Medulla oblongata (tissue), 1 donor: ENCODE results near the gene MYH15.
"Not testable (repeated sequence)": the region's sequence is repeated elsewhere in the genome, so short reads cannot be mapped to it uniquely, and the experiment has no call there.

Source experiments
- DNase-seq: peaks from one replicate; pipeline ENCODE4 v3.0.0-alpha.2; 2015; ENCODE audit errors: extremely low spot score

The MYH15 gene

DNA sequence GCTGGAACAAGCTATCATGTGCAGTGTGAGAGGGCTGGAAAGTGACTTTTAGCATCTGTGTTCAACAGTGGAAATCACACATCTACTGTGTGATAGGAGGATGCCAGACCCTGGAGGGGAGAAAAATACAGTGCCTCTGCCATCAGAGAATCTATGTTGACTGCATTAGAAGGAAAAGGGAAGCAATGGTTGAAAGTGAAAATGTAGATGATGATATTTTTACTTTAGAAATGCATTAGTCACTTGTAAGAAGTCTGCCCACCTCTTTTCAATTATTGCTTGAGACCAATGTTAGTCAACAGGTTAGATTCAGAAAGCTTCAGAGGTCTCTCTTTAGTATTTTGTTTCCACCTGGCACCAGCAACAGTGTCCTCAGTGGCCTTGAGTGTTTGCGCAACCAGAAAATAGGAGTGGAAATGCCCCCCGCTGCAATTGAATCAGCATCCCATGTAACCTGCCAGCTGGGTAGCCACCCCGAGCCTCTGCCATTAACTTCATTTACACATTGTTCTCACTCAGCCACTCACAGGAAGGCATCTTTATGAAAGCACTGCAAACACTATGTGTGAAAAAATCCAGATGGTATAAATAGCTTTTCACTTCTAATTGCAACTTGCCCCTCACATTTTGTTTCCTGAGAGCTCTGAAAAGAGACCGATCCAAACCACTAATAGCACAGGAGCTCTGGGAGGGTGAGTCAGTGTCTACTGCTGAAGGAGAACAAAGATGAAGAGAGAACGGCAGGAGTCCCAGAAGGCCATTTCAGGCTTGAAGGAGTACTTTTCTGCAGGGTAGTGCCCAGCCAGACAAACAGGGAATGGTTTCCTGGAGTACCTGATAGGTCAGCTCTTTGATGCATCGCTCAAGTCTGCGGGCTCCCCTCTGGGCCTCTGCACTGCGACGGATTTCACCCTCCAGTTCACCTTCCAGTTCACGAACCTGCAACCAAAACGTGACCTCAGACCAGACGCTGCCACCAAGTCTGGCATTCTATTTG, 122.0 kb downstream of the MYH15 start:
- DNase-seq, result peak; percentile 45

DNA sequence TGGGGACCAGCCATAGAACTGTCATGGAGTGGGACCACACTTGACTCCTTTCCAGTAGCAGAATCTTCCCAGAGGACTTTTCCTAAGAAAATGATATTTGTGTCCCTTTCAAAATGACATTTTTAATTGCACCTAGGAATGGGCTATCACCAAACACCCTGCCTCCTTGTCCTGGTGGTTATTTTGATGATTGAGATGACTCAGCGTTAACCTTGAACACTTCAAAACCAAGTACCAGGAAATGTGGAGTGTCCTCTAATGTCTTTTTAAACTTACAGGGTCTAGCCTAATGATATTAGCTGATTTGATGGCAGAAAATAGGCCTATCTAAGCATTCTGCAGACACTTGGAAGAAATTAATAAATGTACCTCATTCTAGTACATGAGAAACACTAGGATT, 123.3 kb downstream of the MYH15 start:
- no peak for DNase-seq

DNA sequence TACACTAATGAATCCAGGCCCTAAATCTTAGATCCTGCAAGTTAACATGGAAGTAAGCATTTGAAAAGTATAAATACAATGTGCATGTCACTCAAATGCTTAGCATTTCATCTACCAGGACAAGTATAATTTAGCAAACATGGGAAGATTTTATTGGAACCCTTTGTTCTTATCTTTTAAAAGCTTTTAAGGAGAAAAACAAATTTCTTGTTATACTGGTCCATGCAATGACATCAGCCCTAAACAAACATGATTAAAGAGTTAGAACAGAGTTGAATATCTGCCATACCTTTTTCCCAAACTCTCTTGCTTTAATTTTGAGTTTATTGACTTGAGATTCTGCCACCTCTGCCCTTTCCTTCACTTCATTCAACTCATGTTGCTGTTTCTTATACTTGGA, 127.1 kb downstream of the MYH15 start:
- DNase-seq, result no peak

DNA sequence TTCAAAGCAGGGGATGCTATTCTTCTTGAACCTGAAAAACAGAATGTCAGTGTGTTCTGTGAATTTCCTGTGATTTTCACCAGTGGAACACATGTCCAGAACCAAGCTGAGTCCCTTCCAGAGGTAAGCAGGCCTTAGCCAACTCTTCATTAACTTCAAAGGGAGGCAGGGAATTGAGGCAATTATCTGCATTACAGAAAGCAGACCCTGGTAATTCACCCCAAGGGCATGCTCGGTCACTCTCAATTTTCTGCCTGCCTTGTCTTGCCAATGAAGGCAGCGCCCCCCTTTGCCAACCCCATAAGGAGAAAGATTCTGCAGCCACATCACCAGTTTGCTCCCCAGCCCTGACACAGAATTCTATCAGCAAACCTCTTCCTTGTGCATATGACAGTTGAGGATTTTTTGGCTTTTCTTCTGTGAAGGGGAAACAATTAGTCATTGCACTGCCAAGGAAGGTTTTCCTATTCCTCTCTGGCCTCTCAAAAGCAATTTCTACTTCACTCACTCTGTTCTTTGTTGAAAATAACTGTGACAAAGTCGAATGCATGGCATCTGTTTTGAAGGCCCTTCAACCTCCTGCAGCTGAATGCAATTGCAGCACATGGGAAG, 128.8 kb downstream of the MYH15 start:
- DNase-seq, result no peak

DNA sequence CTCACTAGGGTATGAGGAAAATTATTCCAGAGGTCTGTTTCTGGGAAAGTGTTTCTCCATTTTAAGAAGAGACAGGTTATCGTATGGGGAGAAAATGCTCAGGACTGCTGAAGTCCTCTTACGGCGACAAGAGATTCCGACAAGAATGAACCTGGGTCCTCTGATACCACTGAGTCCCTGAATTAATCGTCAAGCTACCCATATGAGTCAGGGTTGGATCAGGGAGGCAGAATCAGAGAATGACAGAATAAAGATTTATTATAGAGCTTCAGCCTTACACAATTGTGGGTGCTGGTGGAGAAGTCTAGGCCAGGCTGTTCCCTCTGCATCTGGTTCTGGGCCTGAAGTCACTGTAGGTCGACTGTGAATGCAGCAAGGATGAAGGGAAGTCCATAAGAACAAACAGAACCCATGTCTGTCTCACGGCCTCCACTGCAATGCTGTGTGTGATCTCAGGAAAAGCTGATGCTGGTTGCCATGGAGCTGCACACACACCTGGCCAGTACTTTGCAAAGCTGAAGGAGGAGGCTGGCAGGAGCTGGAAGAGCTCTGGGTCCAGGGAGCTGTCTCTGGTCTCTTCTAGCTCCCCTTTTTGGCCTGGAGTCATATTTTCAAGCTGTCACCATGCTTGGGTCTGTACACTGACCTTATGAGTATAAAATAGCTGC, 130.1 kb downstream of the MYH15 start:
- DNase-seq, result no peak

DNA sequence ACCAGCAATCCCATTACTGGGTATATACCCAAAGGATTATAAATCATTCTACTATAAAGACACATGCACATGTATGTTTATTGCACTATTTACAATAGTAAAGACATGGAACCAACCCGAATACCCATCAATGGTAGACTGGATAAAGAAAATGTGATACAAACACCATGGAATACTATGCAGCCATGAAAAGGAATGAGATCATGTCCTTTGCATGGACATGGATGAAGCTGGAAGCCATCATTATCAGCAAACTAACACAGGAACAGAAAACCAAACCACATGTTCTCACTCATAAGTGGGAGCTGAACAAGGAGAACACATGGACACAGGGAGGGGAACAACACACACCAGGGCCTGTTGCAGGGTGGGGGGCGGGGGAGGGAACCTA, 131.4 kb downstream of the MYH15 start:
- not testable (repeated sequence) for DNase-seq

DNA sequence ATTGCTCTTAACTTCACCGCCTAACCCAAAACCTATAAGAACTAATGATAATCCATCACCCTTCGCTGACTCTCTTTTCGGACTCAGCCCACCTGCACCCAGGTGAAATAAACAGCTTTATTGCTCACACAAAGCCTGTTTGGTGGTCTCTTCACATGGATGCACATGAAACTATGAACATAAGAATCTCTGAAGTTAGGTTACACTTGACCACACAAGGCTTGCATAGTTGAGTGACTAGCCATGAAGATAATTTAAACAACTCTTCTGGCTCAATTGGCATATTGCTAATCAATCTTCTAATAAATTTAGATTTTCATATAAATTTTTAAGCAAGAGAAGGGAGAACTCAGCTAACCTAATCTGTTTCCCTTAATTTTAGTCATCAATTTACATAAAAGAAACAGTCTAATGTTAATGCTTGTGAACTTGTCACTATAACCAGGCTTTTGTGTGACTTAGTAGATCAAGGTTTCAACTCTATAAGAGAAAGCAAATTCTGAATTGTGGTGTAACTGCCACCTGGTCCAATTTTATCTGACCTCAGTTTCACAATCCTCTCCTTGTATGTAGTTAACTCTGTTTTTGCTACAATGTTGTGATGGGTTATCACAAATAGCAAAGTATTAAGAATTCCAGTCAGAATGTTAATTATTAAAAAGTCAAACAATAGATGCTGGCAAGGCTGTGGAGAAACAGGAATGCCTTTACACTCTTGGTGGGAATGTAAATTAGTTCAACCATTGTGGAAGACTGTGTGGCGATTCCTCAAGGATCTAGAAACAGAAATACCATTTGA, 132.0 kb downstream of the MYH15 start:
- no peak for DNase-seq

DNA sequence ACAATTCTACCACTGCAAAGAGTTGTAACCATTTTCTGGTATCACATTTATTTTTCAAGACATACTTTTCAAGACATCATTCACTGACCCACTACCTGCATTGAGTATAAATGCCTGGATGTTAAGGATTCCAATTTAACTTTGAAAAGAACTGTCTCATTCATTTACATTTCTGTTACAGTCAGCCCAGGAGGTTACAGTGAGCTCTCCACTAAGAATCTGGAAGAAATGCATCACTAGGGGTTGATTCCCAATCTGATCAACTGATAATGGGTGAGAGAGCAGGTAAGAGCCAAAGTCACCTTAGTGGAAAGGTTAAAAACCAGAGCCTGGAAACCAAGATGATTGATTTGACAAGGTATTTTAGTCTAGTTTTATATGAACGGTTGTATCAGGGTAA, 133.0 kb downstream of the MYH15 start:
- DNase-seq, result no peak

DNA sequence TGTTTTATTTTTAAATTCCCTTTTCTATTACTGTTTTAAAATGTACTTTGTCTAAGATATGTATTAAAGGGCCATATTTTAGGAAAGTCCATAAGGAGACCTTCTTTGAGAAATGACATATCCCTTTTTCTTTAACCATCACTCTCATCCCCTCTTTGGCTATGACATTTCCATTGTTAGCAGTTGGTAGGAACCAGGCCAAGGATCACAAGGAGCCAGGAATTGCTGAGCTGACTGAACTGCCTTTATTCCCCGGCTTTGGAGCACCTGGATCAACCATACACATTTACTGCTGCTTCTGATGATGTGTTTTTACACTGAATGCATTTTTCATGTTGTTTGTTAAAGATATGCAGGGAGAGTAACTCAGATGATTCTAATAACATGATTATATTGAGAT, 134.4 kb downstream of the MYH15 start:
- DNase-seq, result no peak

DNA sequence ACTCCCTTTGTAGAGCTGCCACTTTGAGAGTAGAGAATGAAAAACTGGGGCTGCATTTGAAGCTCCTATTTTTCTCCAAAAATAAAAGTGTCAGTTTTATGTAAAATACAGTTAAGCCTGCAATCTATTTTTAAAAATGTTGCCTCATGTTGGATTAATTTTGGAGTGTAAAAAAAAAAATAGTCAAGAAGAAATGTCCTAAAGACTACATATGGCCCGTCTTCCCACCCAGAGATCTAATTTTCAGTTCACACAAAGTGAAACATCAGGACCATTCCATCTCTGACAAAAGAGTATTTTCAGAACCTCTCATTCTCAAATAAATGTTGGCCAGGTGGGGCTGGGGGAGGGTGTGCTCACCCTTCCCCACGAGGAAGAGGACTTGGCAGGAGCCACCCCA, 151.4 kb downstream of the MYH15 start:
- DNase-seq, result no peak

DNA sequence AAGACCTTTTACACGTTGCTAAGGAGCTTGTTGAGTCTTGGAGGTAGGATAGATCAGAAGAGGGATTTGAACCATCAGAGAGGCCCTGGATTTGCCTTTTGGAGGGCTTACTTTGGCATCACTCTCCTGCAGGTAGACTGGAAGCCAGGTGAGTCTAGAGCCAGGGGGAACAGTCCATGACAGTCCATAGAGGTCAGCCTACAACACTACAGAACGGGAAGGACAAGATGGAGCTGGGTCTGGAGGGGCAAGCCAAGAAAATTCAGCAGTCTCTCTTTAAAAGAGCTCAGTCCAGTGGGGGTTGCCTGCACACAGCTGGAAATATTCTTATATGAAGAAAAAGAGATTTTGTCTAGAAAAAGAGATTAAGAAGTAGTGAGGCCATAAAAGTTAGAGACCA, 153.4 kb downstream of the MYH15 start:
- no peak for DNase-seq

DNA sequence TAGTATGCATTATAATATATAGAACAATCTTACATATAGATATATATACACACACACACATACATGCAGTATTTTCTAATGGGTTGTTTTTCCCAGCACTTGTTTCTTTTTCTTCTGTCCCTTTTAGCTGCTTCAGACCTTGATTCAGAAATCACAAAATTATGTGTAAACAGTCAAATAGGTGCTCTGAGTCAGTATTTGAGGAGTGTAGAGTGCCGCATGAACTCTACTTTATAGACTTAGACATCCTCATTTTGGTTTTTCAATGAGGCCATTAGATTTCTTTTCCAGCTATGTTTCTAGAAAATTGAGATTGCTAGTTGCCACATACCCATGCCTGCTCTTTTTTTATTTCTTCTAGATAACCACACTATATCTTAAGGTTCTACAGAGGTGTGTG, 155.8 kb downstream of the MYH15 start:
- no peak for DNase-seq

DNA sequence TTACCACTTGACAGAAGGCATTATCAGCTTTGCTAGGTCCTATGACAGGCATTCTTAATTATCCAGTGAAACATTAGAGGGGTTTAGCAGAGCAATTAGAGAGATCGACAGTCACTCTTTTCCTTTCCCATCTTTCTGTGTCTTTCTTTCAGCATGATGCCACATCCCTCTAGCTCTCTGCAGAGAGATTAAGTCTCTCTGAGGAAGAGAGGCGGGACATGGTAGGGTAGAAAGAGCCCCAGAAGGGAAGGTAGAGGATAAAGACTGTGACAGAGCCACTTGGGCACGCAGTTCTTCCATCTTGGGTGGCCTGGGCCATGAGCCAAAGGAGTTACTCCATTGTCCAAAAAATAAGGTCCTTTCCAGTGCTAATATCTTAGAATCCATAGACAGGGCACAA, 158.2 kb downstream of the MYH15 start:
- DNase-seq, result no peak

DNA sequence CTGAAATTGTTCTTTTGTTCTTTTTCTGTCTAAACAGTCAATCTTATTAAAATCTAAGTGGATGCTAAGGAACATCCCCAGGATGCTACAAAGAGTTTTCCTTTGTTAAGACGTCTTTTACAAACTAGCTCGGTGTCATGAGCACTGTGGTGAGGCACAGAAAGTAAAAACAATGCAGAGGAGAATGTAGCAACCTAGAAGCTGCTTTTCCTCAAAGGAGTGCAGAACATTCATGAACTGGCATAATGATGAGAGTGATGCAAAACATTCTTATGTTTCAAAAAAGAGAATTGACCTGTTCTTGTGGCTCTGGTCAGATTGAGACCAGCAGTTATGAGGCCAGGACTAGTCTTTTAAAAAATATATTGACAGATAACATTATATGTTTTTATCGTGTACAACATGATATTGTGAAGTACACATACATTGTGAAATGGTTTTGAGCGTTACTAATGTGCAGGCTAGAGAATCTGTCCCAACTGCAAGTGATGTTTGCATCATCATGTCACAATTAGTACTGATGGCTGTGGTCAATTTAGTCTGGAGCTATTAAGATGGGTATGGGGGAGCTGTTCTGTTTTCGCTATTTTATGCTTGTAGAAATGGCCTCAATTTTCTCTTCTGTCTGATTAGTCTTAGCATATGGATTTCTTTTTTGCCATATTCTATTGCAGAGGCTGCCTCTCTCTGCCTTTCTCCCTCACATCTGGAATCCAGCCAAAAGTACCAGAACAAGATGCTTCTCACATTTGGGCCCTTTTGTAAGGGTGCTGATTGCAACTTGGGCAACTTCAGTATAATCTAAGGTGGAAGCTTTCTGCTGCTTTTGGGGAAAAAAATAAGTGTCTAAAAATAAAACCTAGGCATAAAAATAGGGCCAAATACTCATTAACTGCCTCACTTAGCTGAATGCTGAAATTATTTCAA, 163.8 kb downstream of the MYH15 start:
- no peak for DNase-seq

DNA sequence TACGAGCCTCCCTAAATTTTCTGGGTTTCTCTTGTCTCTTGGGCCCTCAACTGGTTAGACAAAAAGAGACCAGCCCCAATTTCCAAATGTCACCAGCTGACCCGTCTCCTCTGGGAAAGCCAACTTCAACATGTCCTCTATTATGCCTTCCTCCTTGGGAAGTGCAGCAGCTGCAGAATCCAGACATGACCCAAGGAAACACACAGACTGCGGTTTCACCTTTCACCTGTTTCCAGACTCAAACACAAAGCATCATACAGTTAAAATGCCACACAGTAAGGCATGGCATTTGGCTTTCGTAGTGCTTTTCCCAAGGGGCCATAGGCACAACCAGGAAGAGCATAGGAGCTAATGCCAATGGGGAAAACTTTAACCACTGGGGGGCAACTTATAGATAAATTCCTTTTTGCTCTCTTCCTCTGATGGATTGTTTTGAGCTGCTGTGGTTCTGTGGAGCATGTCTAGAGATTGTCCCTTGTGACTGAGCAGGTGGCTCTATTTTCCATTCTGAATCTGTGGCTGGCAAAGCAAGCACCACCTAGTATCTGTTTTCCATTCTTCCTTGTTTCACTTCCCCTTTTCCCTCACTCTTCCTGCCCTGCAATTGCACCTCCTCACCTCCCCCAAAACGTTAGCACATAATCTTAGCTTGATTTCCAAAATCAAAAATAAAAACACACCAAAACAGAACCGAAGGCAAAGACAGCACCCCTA, 164.7 kb downstream of the MYH15 start:
- DNase-seq, result no peak

DNA sequence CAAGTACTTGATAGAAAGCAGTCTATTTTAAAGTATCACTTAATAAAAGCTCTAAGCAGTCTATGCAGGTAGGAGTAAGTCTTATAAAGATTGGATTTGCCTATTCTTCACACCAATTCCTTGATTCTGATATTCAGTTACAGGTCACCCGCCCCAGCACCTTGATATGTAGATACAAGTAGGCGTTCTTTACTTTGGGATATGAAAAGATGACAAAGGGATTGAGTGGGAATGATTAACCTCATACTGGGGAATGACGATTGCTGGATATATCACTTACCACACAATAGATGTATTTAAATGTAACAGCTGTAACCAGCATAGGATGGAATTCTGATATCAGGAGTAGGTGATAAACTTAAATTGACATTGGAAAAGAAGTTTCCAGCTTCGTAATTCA, 166.9 kb downstream of the MYH15 start:
- DNase-seq, result no peak

DNA sequence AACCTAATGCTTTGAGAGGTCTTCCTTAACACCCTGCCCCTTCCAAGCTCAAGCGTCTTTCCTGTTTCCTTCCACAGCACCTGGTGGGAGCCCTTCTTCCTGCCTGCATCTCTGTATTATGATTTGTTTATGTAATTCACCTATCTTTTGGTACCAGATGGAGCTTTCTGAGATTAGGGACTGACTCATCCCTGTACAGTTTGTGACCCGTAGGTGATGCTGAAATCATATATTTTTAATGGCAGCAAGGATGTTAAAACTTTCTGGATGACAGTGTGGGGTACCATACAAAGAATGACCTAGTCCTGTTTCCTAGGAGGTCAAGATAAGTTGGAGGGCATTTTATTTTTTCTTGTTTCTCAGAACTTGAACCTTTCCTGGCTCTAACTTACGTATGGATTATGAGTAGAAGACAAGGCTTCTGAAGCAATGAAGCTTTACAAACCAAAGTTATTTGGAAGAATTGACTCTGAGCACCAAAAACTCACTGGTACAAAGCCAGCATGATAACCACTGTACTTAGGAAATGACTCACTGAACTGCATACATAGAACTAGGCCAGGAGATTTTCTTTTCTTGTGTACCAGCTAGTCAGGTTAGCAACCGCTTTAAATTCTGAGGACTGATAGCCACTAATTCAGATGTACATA, 167.4 kb downstream of the MYH15 start:
- no peak for DNase-seq

DNA sequence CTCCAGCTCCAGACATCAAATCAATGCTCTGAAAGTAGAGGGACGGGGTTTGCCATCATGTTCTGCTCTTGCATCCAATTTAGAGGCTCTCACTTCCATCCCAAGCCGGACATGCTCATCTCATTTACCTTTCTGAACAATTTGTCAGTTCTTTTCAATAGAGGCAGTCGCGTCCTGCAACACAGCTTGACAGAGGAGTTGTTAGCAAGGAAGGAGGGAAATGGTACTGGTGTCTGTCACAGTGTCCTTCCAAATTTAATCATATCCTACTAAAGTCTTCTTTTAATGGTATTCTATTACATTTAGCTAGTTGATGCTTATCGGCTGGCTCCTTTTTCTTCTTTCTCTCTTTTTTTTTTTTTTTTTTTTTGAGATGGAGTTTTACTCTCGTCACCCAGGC, 168.5 kb downstream of the MYH15 start:
- DNase-seq, result no peak

DNA sequence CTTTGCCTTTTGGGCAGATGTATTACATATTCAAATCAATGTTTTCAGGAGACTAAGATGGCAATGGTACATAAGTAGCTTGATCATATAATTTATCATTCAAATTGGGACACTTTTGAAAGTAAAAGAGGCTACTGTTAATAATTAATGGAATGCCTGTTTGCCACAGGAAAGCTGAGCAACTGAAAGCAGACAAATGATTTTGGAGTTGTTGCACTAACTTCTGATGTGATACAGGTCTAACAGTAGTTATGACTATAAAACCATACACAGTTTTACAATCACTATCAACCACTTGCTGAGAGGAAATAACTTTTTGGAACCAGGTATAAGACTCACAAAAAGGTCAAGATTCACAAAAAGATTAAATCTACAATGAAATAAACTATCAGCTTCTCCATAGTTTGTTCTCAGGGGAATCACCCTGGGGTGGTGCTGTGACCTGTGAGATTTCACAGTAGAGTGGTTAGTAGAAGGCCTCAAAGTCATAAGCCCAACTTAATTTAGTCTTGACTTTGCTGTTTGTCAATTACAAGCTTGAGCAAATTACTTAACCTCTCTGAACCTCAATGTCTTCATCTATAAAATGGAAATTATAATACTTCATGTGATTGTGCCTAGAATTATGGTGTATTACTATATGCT, 171.4 kb downstream of the MYH15 start:
- DNase-seq, result no peak
